Memory B cell (primary cell): ENCODE results near the gene TMEM245.

Source experiments
- ATAC-seq: fragments of 150-1000 bp; cut with Tn5 transposase; 2 replicates; pipeline ENCODE4 v1.10.0; 2021; ENCODE audit warnings: low read depth, mild to moderate bottlenecking, moderate library complexity
- DNase-seq, 2 donors: peaks; one replicate each; pipeline ENCODE4 v3.0.0; 2022; ENCODE audit warnings: low spot score in 2 of 2
- H3K27ac Mint-ChIP-seq: one replicate; pipeline ENCODE4 v1.8.0; 2022; ENCODE audit warnings: mild to moderate bottlenecking, moderate library complexity, mixed read lengths
- H3K27me3 Mint-ChIP-seq: one replicate; pipeline ENCODE4 v1.8.0; 2022; ENCODE audit warnings: mixed read lengths
- H3K36me3 Mint-ChIP-seq: one replicate; pipeline ENCODE4 v1.8.0; 2022; ENCODE audit warnings: mild to moderate bottlenecking, mixed read lengths
- H3K4me1 Mint-ChIP-seq: one replicate; pipeline ENCODE4 v1.8.0; 2022; ENCODE audit warnings: mixed read lengths
- H3K4me3 Mint-ChIP-seq: one replicate; pipeline ENCODE4 v1.8.0; 2022; ENCODE audit warnings: mild to moderate bottlenecking, moderate library complexity, mixed read lengths
- H3K9me3 Mint-ChIP-seq: one replicate; pipeline ENCODE4 v1.8.0; 2022; ENCODE audit warnings: mixed read lengths

The TMEM245 gene

GRCh38 chr9:109012009-109012875, 107.5 kb downstream of the TMEM245 start:
- Mint-ChIP-seq H3K9me3 (no peaks in the 10 kb centered on the region), H3K4me1 (peaks cover 20% of the 10 kb centered on the region), H3K4me3 (peak overlapping the region; percentile 95), H3K36me3 (no peaks in the 10 kb centered on the region), H3K27ac (peak overlapping the region; percentile 84), H3K27me3 (peaks cover 9% of the 10 kb centered on the region)
- DNase-seq: peak; percentile 1 to 19
- ATAC-seq: no peak

- Mint-ChIP-seq H3K4me1 (peaks cover 19% of the 10 kb centered on the region), H3K27me3 (peaks cover 10% of the 10 kb centered on the region), H3K9me3 (no peaks in the 10 kb centered on the region), H3K27ac (no peak overlapping the region), H3K4me3 (no peak overlapping the region), H3K36me3 (no peaks in the 10 kb centered on the region)
- no peak for DNase-seq
- ATAC-seq: no peak
Measured at GRCh38 chr9:109011231-109011671, 108.5 kb downstream of the TMEM245 start.

GRCh38 chr9:109010746-109011145, 109.0 kb downstream of the TMEM245 start:
- Mint-ChIP-seq H3K27me3 (peaks cover 10% of the 10 kb centered on the region), H3K27ac (no peak overlapping the region), H3K9me3 (no peaks in the 10 kb centered on the region), H3K4me3 (no peak overlapping the region), H3K4me1 (peaks cover 14% of the 10 kb centered on the region), H3K36me3 (no peaks in the 10 kb centered on the region)
- no peak for DNase-seq
- no peak for ATAC-seq

GRCh38 chr9:109005678-109006077, 114.1 kb downstream of the TMEM245 start:
- peaks cover 5% of the 10 kb centered on the region for H3K9me3 Mint-ChIP-seq
- H3K27ac Mint-ChIP-seq: no peak overlapping the region
- H3K4me1 Mint-ChIP-seq: no peaks in the 10 kb centered on the region
- ATAC-seq (no peak), DNase-seq (no peak)
- peaks cover 4% of the 10 kb centered on the region for H3K36me3 Mint-ChIP-seq
- H3K27me3 Mint-ChIP-seq: peaks cover 5% of the 10 kb centered on the region
- H3K4me3 Mint-ChIP-seq: no peak overlapping the region

- H3K36me3 Mint-ChIP-seq: peaks cover 4% of the 10 kb centered on the region
- H3K9me3 Mint-ChIP-seq: peaks cover 5% of the 10 kb centered on the region
- ATAC-seq: no peak
- no peak overlapping the region for H3K4me3 Mint-ChIP-seq
- H3K27me3 Mint-ChIP-seq: peaks cover 6% of the 10 kb centered on the region
- no peak overlapping the region for H3K27ac Mint-ChIP-seq
- no peak for DNase-seq
- no peaks in the 10 kb centered on the region for H3K4me1 Mint-ChIP-seq
Measured at GRCh38 chr9:109003116-109003515, 116.6 kb downstream of the TMEM245 start.

GRCh38 chr9:109002141-109002540, 117.6 kb downstream of the TMEM245 start:
- peaks cover 6% of the 10 kb centered on the region for H3K27me3 Mint-ChIP-seq
- H3K4me1 Mint-ChIP-seq: no peaks in the 10 kb centered on the region
- no peak for ATAC-seq

GRCh38 chr9:109001275-109001676, 118.5 kb downstream of the TMEM245 start:
- H3K4me1 Mint-ChIP-seq: no peaks in the 10 kb centered on the region
- H3K9me3 Mint-ChIP-seq: peaks cover 5% of the 10 kb centered on the region
- H3K36me3 Mint-ChIP-seq: peaks cover 4% of the 10 kb centered on the region
- DNase-seq: no peak
- H3K27ac Mint-ChIP-seq: no peak overlapping the region
- no peak for ATAC-seq
- no peak overlapping the region for H3K4me3 Mint-ChIP-seq
- peaks cover 5% of the 10 kb centered on the region for H3K27me3 Mint-ChIP-seq

More at GRCh38 chr9:109002141-109002540, 117.6 kb downstream of the TMEM245 start:
- H3K4me3 Mint-ChIP-seq: no peak overlapping the region
- H3K27ac Mint-ChIP-seq: no peak overlapping the region
- no peak for DNase-seq
- peaks cover 5% of the 10 kb centered on the region for H3K9me3 Mint-ChIP-seq
- peaks cover 4% of the 10 kb centered on the region for H3K36me3 Mint-ChIP-seq

GRCh38 chr9:108997112-108997511, 122.6 kb downstream of the TMEM245 start:
- no peak overlapping the region for H3K4me3 Mint-ChIP-seq
- no peak overlapping the region for H3K27ac Mint-ChIP-seq
- no peaks in the 10 kb centered on the region for H3K36me3 Mint-ChIP-seq
- ATAC-seq (no peak), DNase-seq (no peak)
- no peaks in the 10 kb centered on the region for H3K9me3 Mint-ChIP-seq
- peaks cover 3% of the 10 kb centered on the region for H3K27me3 Mint-ChIP-seq
- no peaks in the 10 kb centered on the region for H3K4me1 Mint-ChIP-seq

GRCh38 chr9:108996643-108997042, 123.1 kb downstream of the TMEM245 start:
- Mint-ChIP-seq H3K27me3 (peaks cover 3% of the 10 kb centered on the region), H3K4me3 (no peak overlapping the region), H3K9me3 (no peaks in the 10 kb centered on the region), H3K36me3 (no peaks in the 10 kb centered on the region), H3K4me1 (no peaks in the 10 kb centered on the region), H3K27ac (no peak overlapping the region)
- ATAC-seq: no peak
- DNase-seq: no peak

- Mint-ChIP-seq H3K36me3 (no peaks in the 10 kb centered on the region), H3K27ac (no peak overlapping the region), H3K9me3 (no peaks in the 10 kb centered on the region), H3K4me1 (no peaks in the 10 kb centered on the region), H3K27me3 (no peaks in the 10 kb centered on the region), H3K4me3 (no peak overlapping the region)
- ATAC-seq (peak; percentile 34), DNase-seq (no peak)
Measured at GRCh38 chr9:108994695-108995094, 125.1 kb downstream of the TMEM245 start.

GRCh38 chr9:108991479-108991878, 128.3 kb downstream of the TMEM245 start:
- Mint-ChIP-seq H3K4me1 (no peaks in the 10 kb centered on the region), H3K36me3 (no peaks in the 10 kb centered on the region), H3K4me3 (no peak overlapping the region), H3K9me3 (no peaks in the 10 kb centered on the region), H3K27me3 (no peaks in the 10 kb centered on the region), H3K27ac (no peak overlapping the region)
- DNase-seq (no peak), ATAC-seq (no peak)

GRCh38 chr9:108983885-108984284, 135.9 kb downstream of the TMEM245 start:
- ATAC-seq: no peak
- H3K4me3 Mint-ChIP-seq: no peak overlapping the region
- no peaks in the 10 kb centered on the region for H3K36me3 Mint-ChIP-seq
- H3K27ac Mint-ChIP-seq: no peak overlapping the region
- no peaks in the 10 kb centered on the region for H3K4me1 Mint-ChIP-seq
- no peaks in the 10 kb centered on the region for H3K27me3 Mint-ChIP-seq
- DNase-seq: no peak
- H3K9me3 Mint-ChIP-seq: no peaks in the 10 kb centered on the region

- no peaks in the 10 kb centered on the region for H3K27me3 Mint-ChIP-seq
Measured at GRCh38 chr9:108980893-108981292, 138.9 kb downstream of the TMEM245 start.

GRCh38 chr9:108978205-108978604, 141.5 kb downstream of the TMEM245 start:
- Mint-ChIP-seq H3K27ac (no peak overlapping the region), H3K27me3 (no peaks in the 10 kb centered on the region), H3K9me3 (no peaks in the 10 kb centered on the region), H3K4me3 (no peak overlapping the region), H3K36me3 (no peaks in the 10 kb centered on the region), H3K4me1 (no peaks in the 10 kb centered on the region)
- ATAC-seq (no peak), DNase-seq (no peak)

More at GRCh38 chr9:108980893-108981292, 138.9 kb downstream of the TMEM245 start:
- H3K27ac Mint-ChIP-seq: no peak overlapping the region
- no peaks in the 10 kb centered on the region for H3K36me3 Mint-ChIP-seq
- no peaks in the 10 kb centered on the region for H3K9me3 Mint-ChIP-seq
- DNase-seq: no peak
- no peak overlapping the region for H3K4me3 Mint-ChIP-seq
- no peak for ATAC-seq
- no peaks in the 10 kb centered on the region for H3K4me1 Mint-ChIP-seq

GRCh38 chr9:108973895-108974294, 145.9 kb downstream of the TMEM245 start:
- peaks cover 9% of the 10 kb centered on the region for H3K9me3 Mint-ChIP-seq
- no peaks in the 10 kb centered on the region for H3K4me1 Mint-ChIP-seq
- ATAC-seq (no peak), DNase-seq (no peak)
- H3K4me3 Mint-ChIP-seq: no peak overlapping the region
- H3K27me3 Mint-ChIP-seq: no peaks in the 10 kb centered on the region
- H3K27ac Mint-ChIP-seq: no peak overlapping the region
- H3K36me3 Mint-ChIP-seq: no peaks in the 10 kb centered on the region
